ENCODE measurements around the gene KCNJ15.

The KCNJ15 gene

GRCh38 chr21:38223893-38224540, 32.8 kb upstream of the KCNJ15 start:
- no peak overlapping the region for H3K27ac ChIP-seq
- TF ChIP-seq CTCF (conservative IDR thresholded peaks at IDR 0.05): no peak

DNA sequence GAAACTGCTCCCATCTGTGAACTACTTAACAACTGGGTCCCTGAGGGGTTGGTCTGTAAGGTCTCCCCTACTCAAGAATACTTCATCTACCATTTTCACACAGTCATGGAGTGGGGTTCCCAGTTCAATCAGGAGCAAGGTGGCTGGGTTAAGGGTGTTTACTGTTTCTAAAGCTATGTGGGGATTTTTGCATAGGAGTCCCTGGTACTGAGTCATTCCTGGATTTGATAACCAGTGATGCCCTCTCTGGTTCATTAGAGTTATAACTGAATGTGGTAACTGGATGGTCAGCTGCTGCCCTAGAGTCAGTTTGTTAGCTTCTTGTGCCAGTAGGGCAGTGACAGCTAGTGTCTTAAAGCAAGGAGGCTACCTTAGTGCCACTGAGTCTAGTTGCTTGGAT, 29.4 kb upstream of the KCNJ15 start:
- TF ChIP-seq CTCF (conservative IDR thresholded peaks at IDR 0.05): no peak
- no peak overlapping the region for H3K27ac ChIP-seq

DNA sequence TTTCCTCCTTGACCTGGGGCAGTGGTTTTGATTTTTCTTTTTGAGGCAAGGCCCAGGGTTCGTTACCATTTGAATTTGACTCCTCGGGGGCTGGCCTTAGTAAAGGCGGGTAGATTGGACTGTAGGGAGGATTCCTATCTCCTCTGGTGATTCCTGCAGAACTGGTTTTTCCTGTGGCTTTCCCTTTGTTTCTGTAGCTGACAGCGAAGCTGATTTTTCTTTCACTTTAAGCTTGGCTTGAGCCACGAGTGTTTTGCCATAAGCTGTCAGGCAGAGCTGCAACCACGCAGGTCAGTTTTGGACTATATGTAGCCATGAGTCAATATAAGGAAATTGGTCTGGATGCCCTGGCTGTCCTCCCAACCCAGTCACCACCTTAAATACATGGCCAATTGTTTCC, 28.7 kb upstream of the KCNJ15 start:
- no peak for TF ChIP-seq CTCF (conservative IDR thresholded peaks at IDR 0.05)
- no peak overlapping the region for H3K27ac ChIP-seq

GRCh38 chr21:38228537-38228936, 28.3 kb upstream of the KCNJ15 start:
- TF ChIP-seq CTCF (conservative IDR thresholded peaks at IDR 0.05): no peak
- H3K27ac ChIP-seq: no peak overlapping the region

- no peak for TF ChIP-seq CTCF (conservative IDR thresholded peaks at IDR 0.05)
Measured at GRCh38 chr21:38229260-38229877, 27.4 kb upstream of the KCNJ15 start.

DNA sequence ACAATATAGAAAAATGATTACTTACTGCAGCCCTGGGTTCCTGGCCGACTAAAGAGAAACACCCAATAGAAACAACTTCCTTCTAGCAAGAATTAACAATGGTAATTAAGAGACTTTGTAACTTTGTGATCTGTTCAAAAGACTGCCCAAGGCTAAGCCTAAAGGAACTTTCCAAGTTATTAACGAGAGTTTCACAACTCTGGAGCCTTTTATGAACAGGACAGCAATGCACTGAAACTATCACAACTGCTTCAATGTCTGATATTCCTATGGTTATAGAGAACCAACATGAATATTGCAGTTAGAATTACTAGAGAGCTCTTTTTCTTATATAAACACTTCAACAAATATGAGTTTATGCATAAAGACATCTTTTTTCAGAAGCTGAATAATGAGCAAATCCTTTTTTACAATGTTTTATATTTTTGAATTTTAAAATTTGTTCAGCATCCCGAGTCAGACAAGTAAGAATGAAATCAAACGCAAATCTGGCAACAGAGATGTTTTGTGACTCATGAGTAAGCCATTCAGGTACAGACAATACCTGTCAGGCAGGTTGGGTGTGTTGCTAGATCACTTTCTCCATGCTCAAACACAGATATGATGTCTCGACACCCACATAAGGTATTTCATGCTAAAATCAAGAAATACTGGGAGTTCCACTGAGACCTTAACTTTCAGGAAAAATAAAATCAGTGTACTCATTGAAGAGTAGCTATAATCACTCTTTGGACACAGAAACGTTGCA, 22.2 kb upstream of the KCNJ15 start:
- peak overlapping the region; percentile 41 for H3K27ac ChIP-seq
- no peak for TF ChIP-seq CTCF (conservative IDR thresholded peaks at IDR 0.05)

More at GRCh38 chr21:38229260-38229877, 27.4 kb upstream of the KCNJ15 start:
- H3K27ac ChIP-seq: no peak overlapping the region

DNA sequence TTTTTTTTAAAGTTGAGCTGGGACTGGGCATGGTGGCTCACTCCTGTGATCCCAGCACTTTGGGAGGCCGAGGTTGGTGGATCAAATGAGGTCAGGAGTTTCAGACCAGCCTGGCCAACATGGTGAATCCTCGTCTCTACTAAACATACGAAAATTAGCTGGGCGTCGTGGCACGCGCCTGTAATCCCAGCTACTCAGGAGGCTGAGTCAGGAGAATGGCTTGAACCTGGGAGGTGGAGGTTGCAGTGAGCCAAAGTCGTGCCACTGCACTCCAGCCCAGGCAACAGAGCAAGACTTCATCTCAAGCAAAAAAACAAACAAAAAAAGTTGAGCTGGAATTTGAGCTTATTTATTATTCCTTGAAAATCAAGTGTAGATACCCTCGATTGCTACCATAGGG, 21.5 kb upstream of the KCNJ15 start:
- H3K27ac ChIP-seq: peak overlapping the region; percentile 41

DNA sequence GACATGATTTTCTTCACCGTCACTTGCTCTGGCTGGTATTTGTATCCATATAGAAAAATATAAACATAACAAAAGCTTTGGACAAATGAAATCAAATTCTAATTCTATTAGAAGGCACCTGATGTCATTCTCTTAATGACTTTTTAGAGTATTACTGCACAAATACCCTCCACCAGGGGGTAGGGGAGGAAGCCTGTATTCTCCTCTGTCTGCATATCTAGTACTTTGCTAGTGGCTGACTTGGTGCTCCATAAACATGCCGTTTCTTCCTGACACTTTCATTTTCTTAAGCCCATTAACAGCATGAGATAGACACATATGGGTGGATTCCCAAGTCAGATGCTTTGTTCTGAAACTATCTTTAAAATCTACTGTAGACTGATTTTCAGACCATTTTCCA, 20.6 kb upstream of the KCNJ15 start:
- H3K27ac ChIP-seq: no peak overlapping the region
- no peak; the same call in 1 of the 2 replicates for TF ChIP-seq CTCF (conservative IDR thresholded peaks at IDR 0.05)

All from VCaP (cell line).